Activated T-cell treated with anti-CD3 and anti-CD28 coated beads, Interleukin-2, amount 50 U/mL, for 48 hours (primary cell): ENCODE data around the gene KDM2A.

Source experiments
- DNase-seq, 2 experiments: peaks; one replicate each; pipeline ENCODE4 v3.0.0-alpha.2; 2020

The KDM2A gene

DNA sequence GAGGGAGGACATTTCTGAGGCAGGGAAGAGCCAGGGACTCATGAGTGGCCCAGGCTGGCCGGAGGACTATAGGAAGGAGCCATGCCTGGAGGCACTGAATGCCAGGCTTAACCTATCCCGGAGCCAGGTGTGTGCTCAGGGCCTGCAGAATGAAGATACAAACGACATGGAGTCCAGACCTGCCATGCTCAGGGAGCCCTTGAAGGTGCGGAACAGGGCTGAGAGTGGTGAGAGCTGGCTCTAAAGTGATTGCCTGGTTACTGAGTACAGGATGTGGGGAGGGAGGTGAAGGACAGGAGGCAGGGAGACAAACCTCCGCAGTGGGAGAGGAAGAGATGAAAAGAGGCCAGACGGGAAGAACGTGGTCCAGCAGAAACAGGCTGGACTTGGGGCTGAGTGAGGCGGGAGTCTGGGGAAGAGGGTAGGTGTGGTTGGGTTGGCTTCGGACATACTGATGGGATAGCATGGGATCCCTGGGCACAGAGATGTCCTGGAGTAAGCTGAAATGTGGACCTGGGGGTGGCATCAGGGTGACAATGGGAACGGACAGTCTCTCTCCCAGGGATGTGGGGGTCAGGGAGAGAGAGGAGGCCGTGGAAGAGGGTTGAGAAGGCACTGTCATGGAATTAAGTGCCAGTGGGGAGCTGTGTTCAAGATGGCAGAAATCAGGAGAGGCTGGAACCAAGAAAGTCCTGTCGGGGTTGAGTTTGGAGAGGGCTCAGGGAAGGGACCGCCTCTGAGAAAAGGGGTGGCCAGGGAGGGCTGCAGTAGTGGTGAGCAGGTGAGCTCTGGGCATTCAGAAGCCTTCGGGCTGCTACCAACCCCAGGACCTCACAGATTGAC is 168.5 kb downstream of the KDM2A start:
- peak; percentile 60 to 67 for DNase-seq

- DNase-seq = no peak
Observed at GRCh38 chr11:67288198-67288451, 169.1 kb downstream of the KDM2A start.

GRCh38 chr11:67288452-67289225 is 169.6 kb downstream of the KDM2A start:
- peak; percentile 93 to 94 for DNase-seq

GRCh38 chr11:67289226-67289650 is 170.2 kb downstream of the KDM2A start, which contains the start of gene ANKRD13D:
TSS of gene ANKRD13D (plus strand) at chr11:67289303. CDS start at chr11:67289461, 158 bp downstream.
- DNase-seq = no peak

DNA sequence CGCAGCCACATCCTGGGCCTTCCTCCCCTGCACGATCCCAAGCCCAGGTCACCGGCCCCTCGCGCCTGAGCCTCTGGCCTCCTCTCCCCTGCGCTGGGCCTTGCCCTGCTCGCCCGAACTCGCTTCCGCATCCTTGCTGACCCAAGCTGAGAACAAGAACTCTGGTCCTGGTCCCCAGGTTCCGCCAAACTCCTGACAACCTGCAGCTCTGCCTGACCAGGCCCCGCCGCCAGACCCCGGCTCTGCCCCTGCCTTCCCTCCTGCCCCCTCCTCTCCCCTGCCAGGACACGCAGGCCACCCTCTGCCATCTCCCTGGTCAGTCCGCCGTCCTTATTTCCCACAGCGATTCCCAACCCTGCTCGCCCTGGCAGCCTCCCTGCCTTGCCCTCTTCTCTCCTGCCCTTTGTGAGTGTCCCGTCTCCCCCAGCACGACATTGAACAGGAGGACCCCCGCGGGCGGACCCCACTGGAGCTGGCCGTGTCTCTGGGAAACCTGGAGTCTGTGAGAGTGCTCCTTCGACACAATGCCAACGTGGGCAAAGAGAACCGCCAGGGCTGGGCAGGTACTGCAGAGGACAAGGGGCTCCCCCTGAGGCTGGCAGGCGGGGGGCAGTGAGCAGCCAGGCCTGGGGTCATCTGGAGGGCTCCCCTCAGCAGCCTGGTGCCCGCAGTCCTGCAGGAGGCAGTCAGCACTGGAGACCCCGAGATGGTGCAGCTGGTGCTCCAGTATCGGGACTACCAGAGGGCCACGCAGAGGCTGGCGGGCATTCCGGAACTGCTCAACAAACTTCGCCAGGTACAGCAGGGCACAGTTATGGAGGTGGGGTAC is 170.8 kb downstream of the KDM2A start:
- no peak for DNase-seq

- no peak for DNase-seq
Observed at GRCh38 chr11:67290801-67291200, 171.7 kb downstream of the KDM2A start.

DNA sequence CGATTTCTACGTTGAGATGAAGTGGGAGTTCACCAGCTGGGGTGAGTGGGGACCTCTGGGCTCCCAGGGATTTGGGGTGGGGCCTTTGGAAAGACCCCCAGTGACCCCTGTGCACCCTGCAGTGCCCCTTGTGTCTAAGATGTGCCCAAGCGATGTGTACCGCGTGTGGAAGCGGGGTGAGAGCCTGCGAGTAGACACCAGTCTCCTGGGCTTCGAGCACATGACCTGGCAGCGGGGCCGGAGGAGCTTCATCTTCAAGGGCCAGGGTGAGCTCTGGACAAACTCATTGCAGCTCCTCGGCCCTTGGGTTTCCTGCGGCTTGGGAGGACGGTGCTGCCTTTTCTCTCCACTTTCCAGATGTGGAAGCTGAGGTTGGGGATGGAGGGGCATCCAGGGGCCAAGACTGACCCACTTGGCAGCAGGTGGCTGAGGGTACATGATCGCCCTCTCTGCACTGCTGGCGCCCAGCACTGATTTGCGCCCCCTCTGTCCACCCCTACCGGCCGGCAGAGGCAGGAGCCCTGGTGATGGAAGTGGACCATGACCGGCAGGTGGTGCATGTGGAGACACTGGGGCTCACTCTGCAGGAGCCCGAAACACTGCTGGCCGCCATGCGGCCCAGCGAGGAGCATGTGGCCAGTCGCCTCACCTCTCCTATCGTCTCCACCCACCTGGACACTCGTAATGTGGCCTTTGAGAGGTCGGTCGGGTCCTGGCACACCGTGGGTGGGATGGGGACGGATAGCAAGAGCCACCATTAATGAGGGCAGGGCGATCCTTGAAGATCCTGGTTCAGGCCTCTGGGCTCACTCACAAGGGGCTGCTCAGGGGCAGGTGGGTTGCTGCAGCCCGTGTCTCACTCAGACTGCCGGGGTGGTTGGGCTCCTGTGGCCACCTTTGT is 172.7 kb downstream of the KDM2A start:
- DNase-seq = no peak

DNA sequence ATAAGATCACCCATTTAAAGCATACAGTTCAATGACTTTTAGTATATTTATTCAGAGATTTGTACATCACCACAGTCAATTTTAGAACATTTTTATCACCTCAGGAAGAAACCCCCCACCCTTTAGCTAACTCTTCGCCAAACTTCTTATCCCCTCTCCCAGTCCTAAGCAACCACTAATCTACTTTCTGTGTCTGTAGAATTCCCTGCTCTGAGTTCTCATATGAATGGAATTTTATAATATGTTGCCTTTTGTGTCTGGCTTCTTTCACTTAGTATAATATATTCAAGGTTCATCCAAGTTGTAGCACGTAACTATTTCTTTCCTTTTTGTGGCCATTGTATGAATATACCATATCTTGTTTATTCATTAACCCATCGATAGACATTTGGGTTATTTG is 173.6 kb downstream of the KDM2A start:
- DNase-seq = no peak

DNA sequence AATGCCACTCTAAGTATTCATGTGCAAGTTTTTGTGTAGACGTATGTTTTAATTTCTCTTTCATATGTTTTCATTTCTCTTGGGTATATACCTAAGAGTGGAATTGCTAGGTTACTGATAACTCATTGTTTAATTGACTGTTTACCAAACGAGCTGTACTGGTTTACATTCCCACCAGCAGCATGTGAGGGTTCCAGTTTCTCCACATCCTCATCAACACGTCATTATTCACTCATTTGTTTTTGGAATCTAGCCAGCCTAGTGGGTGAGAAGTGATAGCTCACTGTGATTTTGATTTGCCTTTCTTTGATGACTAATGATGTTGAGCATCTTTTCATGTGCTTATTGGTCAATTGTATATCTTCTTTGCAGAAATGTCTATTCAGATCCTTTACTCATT is 174.0 kb downstream of the KDM2A start:
- DNase-seq = no peak

GRCh38 chr11:67295846-67296245 is 176.8 kb downstream of the KDM2A start:
- DNase-seq = no peak

- DNase-seq = no peak
Observed at GRCh38 chr11:67298786-67299185, 179.7 kb downstream of the KDM2A start.

GRCh38 chr11:67299471-67300191 is 180.6 kb downstream of the KDM2A start:
- DNase-seq = no peak

- no peak for DNase-seq
Observed at GRCh38 chr11:67300256-67300755, 181.2 kb downstream of the KDM2A start.

DNA sequence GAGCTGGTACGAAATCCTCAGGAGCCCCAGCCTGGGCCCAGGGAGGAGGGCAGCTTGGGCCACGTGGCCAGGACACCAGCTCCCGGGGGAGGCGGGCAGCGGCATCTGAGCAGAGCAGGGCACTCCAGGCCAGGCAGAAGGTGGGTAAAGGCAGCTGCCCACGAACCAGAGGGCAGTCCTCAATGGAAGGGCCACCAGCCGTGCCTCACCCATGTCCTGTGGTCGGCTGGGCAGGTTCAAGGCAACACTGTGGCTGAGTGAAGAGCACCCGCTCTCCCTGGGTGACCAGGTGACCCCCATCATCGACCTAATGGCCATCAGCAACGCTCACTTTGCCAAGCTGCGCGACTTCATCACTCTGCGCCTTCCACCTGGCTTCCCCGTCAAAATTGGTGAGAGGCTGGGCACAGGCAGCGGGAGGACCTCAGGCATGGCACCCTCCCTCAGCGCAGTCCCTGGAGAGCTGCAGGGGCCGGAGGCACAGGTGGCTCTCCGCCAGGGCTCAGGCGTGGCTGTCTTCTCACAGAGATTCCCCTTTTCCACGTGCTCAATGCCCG is 181.8 kb downstream of the KDM2A start:
- no peak for DNase-seq

DNA sequence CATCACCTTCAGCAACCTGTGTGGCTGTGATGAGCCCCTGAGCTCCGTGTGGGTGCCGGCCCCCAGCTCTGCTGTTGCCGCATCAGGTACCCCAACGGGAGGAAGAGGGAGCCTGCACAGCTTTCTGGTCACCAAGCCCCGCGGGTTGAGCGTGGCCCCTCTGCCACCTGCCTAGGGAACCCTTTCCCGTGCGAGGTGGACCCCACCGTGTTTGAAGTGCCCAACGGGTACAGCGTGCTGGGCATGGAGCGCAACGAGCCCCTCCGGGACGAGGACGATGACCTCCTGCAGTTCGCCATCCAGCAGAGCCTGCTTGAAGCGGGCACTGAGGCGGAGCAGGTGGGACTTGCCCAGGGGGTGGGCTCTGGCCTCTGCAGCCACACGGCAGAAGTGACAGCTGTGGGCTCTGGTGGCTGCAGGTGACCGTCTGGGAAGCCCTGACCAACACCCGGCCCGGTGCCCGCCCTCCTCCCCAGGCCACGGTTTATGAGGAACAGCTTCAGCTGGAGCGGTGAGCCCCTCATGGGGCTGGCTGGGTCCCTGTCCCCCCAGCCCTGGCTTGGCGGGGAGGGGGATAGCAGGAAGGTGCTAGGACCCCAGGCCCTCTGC is 182.4 kb downstream of the KDM2A start:
- no peak for DNase-seq

DNA sequence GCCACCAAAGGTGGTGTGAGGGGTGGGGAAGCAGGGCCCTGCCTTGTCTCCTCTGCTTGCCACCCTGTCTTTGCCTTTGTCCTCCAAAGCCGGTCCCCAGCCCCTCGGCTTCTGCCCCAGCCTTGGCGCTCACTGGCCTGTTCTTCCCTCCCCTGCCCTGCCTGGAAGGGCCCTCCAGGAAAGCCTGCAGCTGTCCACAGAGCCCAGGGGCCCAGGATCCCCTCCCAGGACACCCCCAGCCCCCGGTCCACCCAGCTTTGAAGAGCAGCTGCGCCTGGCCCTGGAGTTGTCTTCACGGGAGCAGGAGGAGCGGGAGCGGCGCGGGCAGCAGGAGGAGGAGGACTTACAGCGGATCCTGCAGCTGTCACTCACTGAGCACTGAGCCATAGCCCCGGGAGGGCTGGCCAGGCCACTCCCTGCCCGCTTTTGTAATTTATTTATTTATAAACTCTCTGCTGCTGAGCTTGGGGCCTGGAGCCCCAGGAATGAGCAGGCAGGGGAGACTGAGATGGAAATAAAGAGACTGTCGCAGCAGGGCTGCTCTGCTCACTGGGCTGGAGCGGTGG is 183.0 kb downstream of the KDM2A start:
- DNase-seq = no peak

DNA sequence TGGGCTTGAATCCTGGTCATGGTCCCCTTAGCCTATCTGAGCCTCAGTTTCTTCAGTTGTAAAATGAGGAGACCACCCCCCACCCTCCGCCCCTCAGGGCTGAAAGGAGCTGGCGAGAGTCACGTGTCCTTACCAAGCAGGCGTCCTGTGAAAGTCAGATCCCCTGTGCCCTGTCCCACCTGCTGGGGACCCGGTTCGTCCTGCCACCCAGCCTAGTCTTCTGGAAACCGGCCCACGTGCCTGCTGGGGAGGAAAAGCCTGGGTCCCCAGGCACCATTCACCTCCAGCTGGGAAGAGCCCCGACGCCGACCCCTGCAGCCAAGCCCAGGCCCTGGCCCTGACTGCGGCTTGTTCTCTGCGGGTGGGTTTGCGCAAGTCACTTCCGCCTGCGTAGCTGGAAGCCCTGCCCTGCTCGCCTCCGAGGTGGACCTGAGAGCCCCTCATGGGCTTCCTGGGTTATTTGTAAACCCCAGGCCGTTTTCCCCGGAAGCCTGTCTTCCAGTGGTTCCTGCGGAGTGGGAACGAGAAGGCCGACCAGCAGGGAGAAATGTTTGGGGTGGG is 183.6 kb downstream of the KDM2A start:
- DNase-seq = no peak

DNA sequence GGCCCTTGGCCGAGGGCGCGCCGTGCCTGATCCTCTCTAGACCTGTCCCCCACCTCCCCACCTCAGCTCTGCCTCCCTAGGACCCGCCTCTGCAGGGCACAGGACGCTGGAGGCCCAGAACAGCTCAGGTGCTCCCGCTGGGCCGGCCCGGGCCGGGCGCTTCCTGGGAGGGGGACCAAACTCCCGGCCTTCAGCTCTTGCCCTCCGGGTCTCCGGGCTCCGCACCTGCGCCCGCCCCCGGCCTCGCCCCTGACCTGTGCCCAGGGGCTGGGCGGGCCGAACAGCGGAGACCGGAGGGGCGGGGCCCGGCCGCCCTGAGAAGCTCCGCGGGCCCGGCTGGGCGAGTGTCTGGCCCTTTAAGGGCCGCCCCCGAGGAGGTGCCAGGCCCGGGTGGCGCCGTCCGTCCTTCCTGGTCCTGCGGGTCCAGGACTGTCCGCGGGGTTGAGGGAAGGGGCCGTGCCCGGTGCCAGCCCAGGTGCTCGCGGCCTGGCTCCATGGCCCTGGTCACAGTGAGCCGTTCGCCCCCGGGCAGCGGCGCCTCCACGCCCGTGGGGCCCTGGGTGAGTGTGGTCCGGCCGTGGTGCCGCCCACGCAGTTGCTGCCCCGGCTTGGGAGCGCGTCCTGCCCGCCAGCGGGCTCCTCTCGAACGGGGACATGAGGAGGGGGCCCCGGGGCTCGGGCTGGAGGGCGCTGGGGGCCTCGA is 184.2 kb downstream of the KDM2A start, which contains the start of gene SSH3:
TSS of gene SSH3 (plus strand) at position 399 of the 703 bp plus-strand sequence. CDS start at position 495, 96 bp downstream.
- DNase-seq = peak; percentile 64 to 73

DNA sequence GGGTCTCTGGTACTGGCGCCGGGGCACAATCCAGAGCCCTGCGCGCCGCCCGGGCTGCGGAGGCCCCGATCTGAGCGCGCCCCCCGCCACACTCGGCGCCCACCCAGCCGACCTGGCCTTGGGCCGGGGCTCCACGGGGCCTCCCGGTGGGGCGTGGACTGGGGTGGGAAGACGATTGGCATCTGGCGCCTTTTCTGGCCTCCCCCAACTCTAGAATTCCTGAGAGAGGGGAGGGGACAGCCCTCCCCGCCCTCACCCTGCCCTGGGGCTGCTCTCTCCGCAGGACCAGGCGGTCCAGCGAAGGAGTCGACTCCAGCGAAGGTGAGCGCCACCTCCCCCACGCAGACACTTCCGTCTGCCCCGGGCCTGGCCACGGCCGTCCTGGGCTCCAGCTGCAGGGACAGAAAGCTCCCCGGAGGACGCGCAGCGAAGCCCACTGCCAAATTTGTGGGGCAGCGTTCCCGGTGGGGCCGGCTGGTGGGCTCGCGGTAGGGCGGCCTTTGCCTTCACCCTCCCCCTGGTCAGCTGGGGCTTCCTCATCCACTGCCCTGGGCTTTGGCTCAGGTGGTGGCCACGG is 184.9 kb downstream of the KDM2A start:
- DNase-seq = peak in 1 of 2 experiments; percentile 54
